Progenitor cell of endocrine pancreas (in vitro differentiated cells): ENCODE results near the gene CENPA. TPM values are rescaled to one million over a fixed set of nuclear protein-coding genes. Genes with fewer than 3 reads are reported as not detected.

ENCODE experiments used
- DNase-seq: peaks from one replicate; pipeline ENCODE4 v3.0.0; 2021; ENCODE audit warnings: low spot score; ENCODE audit not compliant: unreplicated experiment
- H3K27ac Mint-ChIP-seq: 2 replicates; pipeline ENCODE4 v1.8.0; 2021; ENCODE audit warnings: mild to moderate bottlenecking, moderate library complexity, mixed read lengths
- H3K27me3 Mint-ChIP-seq: 2 replicates; pipeline ENCODE4 v1.8.0; 2021; ENCODE audit warnings: mixed read lengths
- H3K36me3 Mint-ChIP-seq: 2 replicates; pipeline ENCODE4 v1.8.0; 2022; ENCODE audit warnings: mixed read lengths; ENCODE audit not compliant: insufficient read depth
- H3K4me1 Mint-ChIP-seq: 2 replicates; pipeline ENCODE4 v1.8.0; 2021; ENCODE audit warnings: low read depth, mixed read lengths
- H3K4me3 Mint-ChIP-seq: 2 replicates; pipeline ENCODE4 v1.8.0; 2021; ENCODE audit warnings: low read depth, mild to moderate bottlenecking, moderate library complexity, mixed read lengths
- H3K9me3 Mint-ChIP-seq: 2 replicates; pipeline ENCODE4 v1.8.0; 2021; ENCODE audit warnings: low read depth, mixed read lengths
- total RNA-seq: library from RNA; stranded (reverse); gene quantifications from 2 replicates; pipeline ENCODE4 v1.2.1, GENCODE V29; 2021
- TF ChIP-seq, protein P1 (sequence below): fragments of 200-600 bp; sonication (generic); IDR thresholded peaks from one replicate; pipeline ENCODE4 v1.5.0; 2021; ENCODE audit warnings: antibody characterized with exemption, mild to moderate bottlenecking; ENCODE audit not compliant: unreplicated experiment

CENPA gene
- total RNA-seq, 1 donor from 2014 or later: 10.7 TPM

GRCh38 chr2:26740890-26741302 lies 45.0 kb upstream of the CENPA start:
- Mint-ChIP-seq H3K27me3 (peaks cover 8% of the 10 kb centered on the region), H3K9me3 (no peaks in the 10 kb centered on the region), H3K36me3 (no peaks in the 10 kb centered on the region), H3K27ac (no peak overlapping the region), H3K4me1 (peaks cover 2% of the 10 kb centered on the region), H3K4me3 (no peak overlapping the region)
- TF ChIP-seq, protein P1, sequence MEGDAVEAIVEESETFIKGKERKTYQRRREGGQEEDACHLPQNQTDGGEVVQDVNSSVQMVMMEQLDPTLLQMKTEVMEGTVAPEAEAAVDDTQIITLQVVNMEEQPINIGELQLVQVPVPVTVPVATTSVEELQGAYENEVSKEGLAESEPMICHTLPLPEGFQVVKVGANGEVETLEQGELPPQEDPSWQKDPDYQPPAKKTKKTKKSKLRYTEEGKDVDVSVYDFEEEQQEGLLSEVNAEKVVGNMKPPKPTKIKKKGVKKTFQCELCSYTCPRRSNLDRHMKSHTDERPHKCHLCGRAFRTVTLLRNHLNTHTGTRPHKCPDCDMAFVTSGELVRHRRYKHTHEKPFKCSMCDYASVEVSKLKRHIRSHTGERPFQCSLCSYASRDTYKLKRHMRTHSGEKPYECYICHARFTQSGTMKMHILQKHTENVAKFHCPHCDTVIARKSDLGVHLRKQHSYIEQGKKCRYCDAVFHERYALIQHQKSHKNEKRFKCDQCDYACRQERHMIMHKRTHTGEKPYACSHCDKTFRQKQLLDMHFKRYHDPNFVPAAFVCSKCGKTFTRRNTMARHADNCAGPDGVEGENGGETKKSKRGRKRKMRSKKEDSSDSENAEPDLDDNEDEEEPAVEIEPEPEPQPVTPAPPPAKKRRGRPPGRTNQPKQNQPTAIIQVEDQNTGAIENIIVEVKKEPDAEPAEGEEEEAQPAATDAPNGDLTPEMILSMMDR: no peak
- no peak for DNase-seq

DNA sequence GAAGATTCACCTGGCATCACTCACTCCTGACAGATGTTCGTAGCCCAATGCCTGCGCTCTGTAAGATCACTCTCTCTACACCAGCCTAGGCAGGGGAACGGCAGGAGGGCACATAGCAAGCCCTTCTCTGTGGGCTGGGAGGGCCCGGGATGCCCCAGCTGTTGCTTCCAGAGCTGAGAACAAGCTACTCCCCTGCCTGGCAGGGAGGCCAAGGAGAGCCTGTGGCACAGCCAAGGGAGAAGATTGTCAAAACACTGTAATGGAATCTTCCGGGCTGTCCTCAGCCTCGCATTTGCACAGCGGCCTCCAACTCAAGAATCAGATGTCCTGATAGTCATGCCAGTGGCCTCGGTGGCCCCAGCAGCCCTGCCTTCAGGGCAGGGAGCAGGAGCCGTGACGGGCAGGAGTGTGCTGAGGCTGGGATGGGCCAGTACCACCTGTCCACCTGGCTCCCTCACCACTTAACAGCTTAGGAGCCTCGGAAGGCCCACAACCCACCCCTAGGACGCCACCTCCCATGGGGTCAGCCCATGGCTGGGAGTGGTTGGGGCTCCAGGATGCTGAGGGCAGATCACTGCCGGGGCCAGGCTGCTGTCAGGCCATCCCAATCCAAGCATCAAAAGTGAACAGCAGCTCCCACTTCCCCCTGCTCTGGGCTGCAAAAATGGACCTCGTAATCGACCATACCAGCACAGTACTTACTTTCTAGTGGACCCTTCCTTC lies 43.6 kb upstream of the CENPA start:
- Mint-ChIP-seq H3K27ac (no peak overlapping the region), H3K36me3 (no peaks in the 10 kb centered on the region), H3K4me1 (peaks cover 2% of the 10 kb centered on the region), H3K27me3 (peaks cover 8% of the 10 kb centered on the region), H3K4me3 (no peak overlapping the region), H3K9me3 (no peaks in the 10 kb centered on the region)
- TF ChIP-seq, protein P1: no peak
- DNase-seq: no peak

DNA sequence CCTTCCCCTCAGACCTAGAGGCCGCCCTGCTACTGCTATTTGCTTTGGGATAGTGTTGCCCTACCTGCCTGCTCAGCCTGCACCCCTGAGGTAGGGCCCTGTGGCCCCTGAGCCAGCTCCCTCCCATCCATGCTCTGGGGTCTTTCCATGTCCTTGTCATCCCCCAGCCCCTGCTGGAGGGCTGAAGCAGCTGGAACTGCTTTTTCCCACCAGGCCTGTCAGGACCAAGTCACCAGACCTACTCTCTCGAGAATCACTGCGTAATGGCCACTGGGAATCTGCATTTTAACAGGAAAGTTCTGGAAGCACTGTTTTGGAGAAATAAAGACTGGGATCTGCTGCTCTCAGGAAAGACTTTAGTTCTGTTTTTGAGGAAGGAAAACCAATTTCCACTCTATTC lies 42.0 kb upstream of the CENPA start:
- peaks cover 2% of the 10 kb centered on the region for H3K4me1 Mint-ChIP-seq
- H3K27me3 Mint-ChIP-seq: peaks cover 8% of the 10 kb centered on the region
- no peaks in the 10 kb centered on the region for H3K36me3 Mint-ChIP-seq
- no peak overlapping the region for H3K4me3 Mint-ChIP-seq
- no peak overlapping the region for H3K27ac Mint-ChIP-seq
- no peaks in the 10 kb centered on the region for H3K9me3 Mint-ChIP-seq
- TF ChIP-seq, protein P1: no peak
- DNase-seq: no peak

- no peaks in the 10 kb centered on the region for H3K36me3 Mint-ChIP-seq
- H3K4me1 Mint-ChIP-seq: peaks cover 5% of the 10 kb centered on the region
- DNase-seq: no peak
- TF ChIP-seq, protein P1: no peak
- no peak overlapping the region for H3K27ac Mint-ChIP-seq
- H3K4me3 Mint-ChIP-seq: no peak overlapping the region
- H3K27me3 Mint-ChIP-seq: peaks cover 8% of the 10 kb centered on the region
- no peaks in the 10 kb centered on the region for H3K9me3 Mint-ChIP-seq
These were observed 40.9 kb upstream of the CENPA start for GRCh38 chr2:26744953-26745352.

GRCh38 chr2:26745609-26746327 lies 40.1 kb upstream of the CENPA start:
- TF ChIP-seq, protein P1: peak; percentile 98
- peaks cover 12% of the 10 kb centered on the region for H3K4me1 Mint-ChIP-seq
- no peak overlapping the region for H3K27ac Mint-ChIP-seq
- peak; percentile 72 for DNase-seq
- no peak overlapping the region for H3K4me3 Mint-ChIP-seq
- H3K36me3 Mint-ChIP-seq: no peaks in the 10 kb centered on the region
- H3K27me3 Mint-ChIP-seq: peaks cover 6% of the 10 kb centered on the region
- no peaks in the 10 kb centered on the region for H3K9me3 Mint-ChIP-seq
